HG03095 (cell line): ENCODE measurements around the gene ESPNL.
"Not testable (repeated sequence)": the region's sequence is repeated elsewhere in the genome, so short reads cannot be mapped to it uniquely, and the experiment has no call there.

ENCODE experiments used
- ATAC-seq: cut with Tn5 transposase; IDR thresholded peaks from one replicate; pipeline ENCODE4 v1.9.1; 2021; ENCODE audit warnings: moderate library complexity; ENCODE audit not compliant: unreplicated experiment

The ESPNL gene

GRCh38 chr2:238114331-238114841, 14.2 kb downstream of the ESPNL start:
- ATAC-seq = no peak

GRCh38 chr2:238114851-238115660, 14.9 kb downstream of the ESPNL start:
- ATAC-seq = no peak

GRCh38 chr2:238115709-238116108, 15.6 kb downstream of the ESPNL start:
- ATAC-seq = not testable (repeated sequence)

- no peak for ATAC-seq
Observed at GRCh38 chr2:238116298-238117198, 16.4 kb downstream of the ESPNL start.

- no peak for ATAC-seq
Observed at GRCh38 chr2:238117199-238118154, 17.3 kb downstream of the ESPNL start.

- no peak for ATAC-seq
Observed at GRCh38 chr2:238119756-238120462, 19.8 kb downstream of the ESPNL start.

- no peak for ATAC-seq
Observed at GRCh38 chr2:238120463-238121298, 20.5 kb downstream of the ESPNL start.

- no peak for ATAC-seq
Observed at GRCh38 chr2:238121511-238122286, 21.6 kb downstream of the ESPNL start.

- no peak for ATAC-seq
Observed at GRCh38 chr2:238122287-238123217, 22.4 kb downstream of the ESPNL start.

- ATAC-seq = no peak
Observed at GRCh38 chr2:238123218-238123971, 23.3 kb downstream of the ESPNL start.

- no peak for ATAC-seq
Observed at GRCh38 chr2:238123991-238124470, 23.9 kb downstream of the ESPNL start.

- no peak for ATAC-seq
Observed at GRCh38 chr2:238124488-238125126, 24.5 kb downstream of the ESPNL start.

GRCh38 chr2:238125127-238125885, 25.2 kb downstream of the ESPNL start:
- ATAC-seq = no peak

GRCh38 chr2:238126338-238126737, 26.2 kb downstream of the ESPNL start:
- ATAC-seq = no peak

GRCh38 chr2:238126775-238127164, 26.6 kb downstream of the ESPNL start:
- no peak for ATAC-seq
